Osteocyte (in vitro differentiated cells): ENCODE measurements around the gene ASTN1. TPM values are rescaled to one million over a fixed set of nuclear protein-coding genes. Genes with fewer than 3 reads are reported as not detected.

Source experiments
- DNase-seq: peaks from one replicate; pipeline ENCODE4 v3.0.0; 2021; ENCODE audit warnings: mixed read lengths; ENCODE audit not compliant: unreplicated experiment; ENCODE audit errors: extremely low spot score
- H3K27ac Mint-ChIP-seq: one replicate; pipeline ENCODE4 v1.8.0; 2021; ENCODE audit warnings: mild to moderate bottlenecking, mixed read lengths; ENCODE audit not compliant: unreplicated experiment
- H3K27me3 Mint-ChIP-seq: one replicate; pipeline ENCODE4 v1.8.0; 2021; ENCODE audit warnings: mixed read lengths; ENCODE audit not compliant: unreplicated experiment
- H3K36me3 Mint-ChIP-seq: one replicate; pipeline ENCODE4 v1.8.0; 2021; ENCODE audit warnings: mixed read lengths; ENCODE audit not compliant: unreplicated experiment
- H3K4me1 Mint-ChIP-seq: one replicate; pipeline ENCODE4 v1.8.0; 2021; ENCODE audit warnings: mixed read lengths; ENCODE audit not compliant: unreplicated experiment
- H3K4me3 Mint-ChIP-seq: one replicate; pipeline ENCODE4 v1.8.0; 2021; ENCODE audit warnings: mild to moderate bottlenecking, moderate library complexity, mixed read lengths; ENCODE audit not compliant: unreplicated experiment
- H3K9me3 Mint-ChIP-seq: one replicate; pipeline ENCODE4 v1.8.0; 2021; ENCODE audit warnings: mixed read lengths; ENCODE audit not compliant: unreplicated experiment
- total RNA-seq: library from RNA; stranded (reverse); gene quantifications from 2 replicates; pipeline ENCODE4 v1.2.1, GENCODE V29; 2021
- TF ChIP-seq, protein P1 (sequence below): fragments of 200-600 bp; sonication (generic); IDR thresholded peaks from 2 replicates; pipeline ENCODE4 v1.5.0; 2021; ENCODE audit warnings: antibody characterized with exemption, mild to moderate bottlenecking, moderate library complexity

The ASTN1 gene
- total RNA-seq, 1 donor from 2014 or later = not detected

DNA sequence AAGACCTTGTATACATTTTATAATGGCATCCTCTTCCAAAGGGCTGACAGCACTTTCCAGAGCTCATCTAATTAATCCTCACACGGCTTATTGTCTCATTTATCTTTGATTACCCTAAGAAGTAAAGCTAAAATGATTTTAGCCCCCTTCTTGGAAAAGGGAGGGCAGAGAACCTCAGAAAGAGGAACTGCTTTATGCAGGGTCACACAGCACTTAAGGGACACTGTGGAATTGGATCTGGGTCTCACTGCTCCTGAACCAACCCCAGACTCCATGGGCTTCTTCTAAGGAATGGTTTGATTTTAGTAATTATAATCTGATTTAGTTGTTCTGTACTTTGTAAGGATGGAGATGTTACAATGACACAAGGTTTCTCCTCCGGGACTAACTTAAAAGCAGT lies 9.5 kb upstream of the ASTN1 start:
- no peak for DNase-seq
- Mint-ChIP-seq H3K4me3 (no peak overlapping the region), H3K9me3 (no peaks in the 10 kb centered on the region), H3K27ac (no peak overlapping the region), H3K36me3 (no peaks in the 10 kb centered on the region), H3K4me1 (peaks cover 2% of the 10 kb centered on the region), H3K27me3 (peaks cover 17% of the 10 kb centered on the region)
- TF ChIP-seq, protein P1, sequence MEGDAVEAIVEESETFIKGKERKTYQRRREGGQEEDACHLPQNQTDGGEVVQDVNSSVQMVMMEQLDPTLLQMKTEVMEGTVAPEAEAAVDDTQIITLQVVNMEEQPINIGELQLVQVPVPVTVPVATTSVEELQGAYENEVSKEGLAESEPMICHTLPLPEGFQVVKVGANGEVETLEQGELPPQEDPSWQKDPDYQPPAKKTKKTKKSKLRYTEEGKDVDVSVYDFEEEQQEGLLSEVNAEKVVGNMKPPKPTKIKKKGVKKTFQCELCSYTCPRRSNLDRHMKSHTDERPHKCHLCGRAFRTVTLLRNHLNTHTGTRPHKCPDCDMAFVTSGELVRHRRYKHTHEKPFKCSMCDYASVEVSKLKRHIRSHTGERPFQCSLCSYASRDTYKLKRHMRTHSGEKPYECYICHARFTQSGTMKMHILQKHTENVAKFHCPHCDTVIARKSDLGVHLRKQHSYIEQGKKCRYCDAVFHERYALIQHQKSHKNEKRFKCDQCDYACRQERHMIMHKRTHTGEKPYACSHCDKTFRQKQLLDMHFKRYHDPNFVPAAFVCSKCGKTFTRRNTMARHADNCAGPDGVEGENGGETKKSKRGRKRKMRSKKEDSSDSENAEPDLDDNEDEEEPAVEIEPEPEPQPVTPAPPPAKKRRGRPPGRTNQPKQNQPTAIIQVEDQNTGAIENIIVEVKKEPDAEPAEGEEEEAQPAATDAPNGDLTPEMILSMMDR = no peak

DNA sequence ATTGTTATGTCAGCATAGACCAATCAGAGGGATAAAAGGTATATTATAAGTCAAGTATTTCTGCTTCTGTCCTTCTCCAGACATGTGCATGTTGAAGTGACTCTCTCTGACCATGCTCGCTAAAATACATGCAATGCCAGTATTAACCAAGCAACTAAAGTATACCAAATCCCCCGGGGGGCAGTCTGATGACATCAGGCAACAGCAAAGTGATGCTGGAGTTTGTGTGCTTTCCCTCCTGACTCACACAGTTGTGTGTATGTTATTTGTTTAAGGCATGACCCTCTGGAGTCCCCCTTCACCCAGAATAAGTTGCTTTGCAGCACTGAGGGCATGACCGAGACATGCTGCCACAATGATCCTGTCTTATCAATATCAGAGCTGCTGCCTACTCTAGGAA lies 8.4 kb upstream of the ASTN1 start:
- H3K4me1 Mint-ChIP-seq = peaks cover 2% of the 10 kb centered on the region
- DNase-seq = no peak
- H3K27ac Mint-ChIP-seq = no peak overlapping the region
- H3K4me3 Mint-ChIP-seq = no peak overlapping the region
- H3K27me3 Mint-ChIP-seq = peaks cover 8% of the 10 kb centered on the region
- H3K9me3 Mint-ChIP-seq = no peaks in the 10 kb centered on the region
- no peaks in the 10 kb centered on the region for H3K36me3 Mint-ChIP-seq
- TF ChIP-seq, protein P1 = no peak

DNA sequence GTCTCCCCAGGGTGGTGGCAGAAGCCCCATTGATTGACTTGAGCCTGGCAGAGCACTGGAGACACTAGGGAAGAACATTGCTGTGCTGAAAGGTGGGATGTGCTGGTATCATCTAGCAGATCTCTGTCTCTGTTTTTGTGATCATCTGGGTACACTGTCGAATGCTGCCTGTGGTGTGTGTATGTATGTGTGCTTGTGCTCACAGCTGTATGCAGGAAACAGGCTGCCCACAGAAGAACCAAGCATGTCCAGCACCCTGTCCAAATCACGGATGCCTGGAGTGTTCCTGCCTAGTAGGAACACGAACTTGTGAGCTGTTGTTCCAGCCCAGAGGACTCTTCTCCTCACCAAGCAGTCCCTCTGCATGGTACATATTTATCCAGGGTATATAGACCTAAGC lies 7.8 kb upstream of the ASTN1 start:
- Mint-ChIP-seq H3K27ac (no peak overlapping the region), H3K9me3 (no peaks in the 10 kb centered on the region), H3K4me3 (no peak overlapping the region), H3K27me3 (peaks cover 8% of the 10 kb centered on the region), H3K36me3 (no peaks in the 10 kb centered on the region), H3K4me1 (peaks cover 2% of the 10 kb centered on the region)
- no peak for DNase-seq
- TF ChIP-seq, protein P1 = no peak

DNA sequence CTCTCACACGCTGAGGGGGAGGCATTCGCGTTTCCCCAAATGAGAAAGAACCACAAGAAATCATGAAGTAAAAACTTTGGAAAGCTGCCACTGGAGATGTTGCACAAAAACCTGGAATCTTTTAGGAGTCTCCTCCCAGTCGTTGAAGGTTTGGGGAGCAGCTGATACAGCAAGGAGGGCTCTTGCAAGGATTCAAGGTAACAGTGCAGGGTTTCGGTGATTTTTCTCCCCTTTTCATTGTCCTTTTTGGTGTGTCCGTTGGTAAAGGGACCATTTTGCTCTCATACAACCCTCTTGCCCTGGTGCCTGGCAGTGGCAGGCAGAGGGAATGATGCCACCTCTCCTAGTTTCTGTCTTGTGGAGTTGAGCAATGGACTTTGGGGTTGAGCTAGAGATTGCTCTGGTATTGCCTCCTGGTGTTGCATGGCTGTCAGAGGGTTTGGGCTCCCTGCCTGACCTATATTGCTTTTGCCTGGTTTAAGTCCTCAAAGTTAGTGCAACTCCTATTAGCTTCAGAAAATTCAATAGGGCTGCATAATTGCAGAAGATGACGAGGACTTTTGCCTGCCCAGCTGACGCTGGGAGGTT lies 7.1 kb upstream of the ASTN1 start:
- H3K4me1 Mint-ChIP-seq = peaks cover 2% of the 10 kb centered on the region
- H3K4me3 Mint-ChIP-seq = no peak overlapping the region
- no peak for DNase-seq
- no peak overlapping the region for H3K27ac Mint-ChIP-seq
- no peaks in the 10 kb centered on the region for H3K36me3 Mint-ChIP-seq
- H3K27me3 Mint-ChIP-seq = peaks cover 8% of the 10 kb centered on the region
- TF ChIP-seq, protein P1 = no peak
- no peaks in the 10 kb centered on the region for H3K9me3 Mint-ChIP-seq

DNA sequence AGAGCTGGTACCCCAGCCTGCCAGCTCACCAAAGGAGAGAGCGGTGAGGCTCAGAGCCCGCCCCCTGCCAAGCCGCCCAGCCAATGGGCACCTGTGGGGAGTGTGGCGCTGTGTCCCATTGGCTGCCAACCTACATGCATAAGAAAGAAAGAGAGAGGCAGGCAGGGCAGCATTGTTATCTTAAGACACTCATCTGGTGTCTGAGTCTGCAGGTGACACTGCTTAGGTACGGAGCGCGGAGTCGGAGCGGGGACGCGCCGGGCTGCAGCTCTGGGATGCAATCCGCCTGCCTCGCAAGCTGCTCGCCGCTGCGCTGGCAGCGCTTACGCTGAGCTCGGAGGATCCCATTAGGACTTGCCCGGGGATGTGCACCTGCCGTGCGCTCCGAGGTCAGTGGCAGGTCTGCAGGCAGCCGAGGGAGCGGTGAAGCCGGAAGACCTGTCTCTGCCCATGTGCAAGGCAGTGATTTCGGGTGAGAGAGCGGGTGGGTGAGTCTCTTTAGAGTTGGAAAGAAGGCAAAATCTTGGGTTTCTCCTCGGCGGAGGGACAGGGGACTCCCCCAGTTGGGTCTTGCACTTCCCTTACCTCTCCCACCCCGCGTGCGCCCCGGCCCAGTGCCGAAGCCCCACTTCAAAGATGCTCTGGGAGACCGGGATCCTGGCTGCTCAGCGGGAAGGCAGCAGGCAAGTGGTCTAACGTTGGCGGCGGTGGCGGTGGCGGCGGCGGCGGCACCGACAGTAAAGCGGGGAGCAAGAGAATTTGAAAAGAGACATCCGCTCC lies 6.4 kb upstream of the ASTN1 start, which contains the start of gene BRINP2:
Gene BRINP2, plus strand, starts transcription at position 203 of the 780 bp plus-strand sequence. CDS start 58,919 bp downstream, outside the sequence.
- TF ChIP-seq, protein P1 = no peak
- H3K36me3 Mint-ChIP-seq = no peaks in the 10 kb centered on the region
- peaks cover 2% of the 10 kb centered on the region for H3K4me1 Mint-ChIP-seq
- H3K27me3 Mint-ChIP-seq = peaks cover 12% of the 10 kb centered on the region
- no peak for DNase-seq
- H3K9me3 Mint-ChIP-seq = no peaks in the 10 kb centered on the region
- H3K4me3 Mint-ChIP-seq = no peak within 1 kb of the TSS
- H3K27ac Mint-ChIP-seq = no peak within 1 kb of the TSS
